Activated gamma-delta T cell treated with Interleukin-2 at 50 U/mL for 16 hours (primary cell): ENCODE data around the gene ATG7.
"Not testable (repeated sequence)": the region's sequence is repeated elsewhere in the genome, so short reads cannot be mapped to it uniquely, and the experiment has no call there.

Experiments used
- DNase-seq: peaks from one replicate; pipeline ENCODE4 v3.0.0-alpha.2; 2020

Gene ATG7

GRCh38 chr3:11435440-11436165 lies 163.4 kb downstream of the ATG7 start:
- no peak for DNase-seq

GRCh38 chr3:11436775-11437174 lies 164.6 kb downstream of the ATG7 start:
- no peak for DNase-seq

GRCh38 chr3:11437506-11437905 lies 165.3 kb downstream of the ATG7 start:
- no peak for DNase-seq

- DNase-seq = no peak
Observed at GRCh38 chr3:11438646-11439045, 166.4 kb downstream of the ATG7 start.

- not testable (repeated sequence) for DNase-seq
Observed at GRCh38 chr3:11441346-11441745, 169.1 kb downstream of the ATG7 start.

- no peak for DNase-seq
Observed at GRCh38 chr3:11444404-11444803, 172.2 kb downstream of the ATG7 start.

GRCh38 chr3:11445193-11445592 lies 173.0 kb downstream of the ATG7 start:
- DNase-seq = not testable (repeated sequence)

GRCh38 chr3:11445883-11446282 lies 173.7 kb downstream of the ATG7 start:
- DNase-seq = no peak

GRCh38 chr3:11447584-11448200 lies 175.5 kb downstream of the ATG7 start:
- DNase-seq = no peak

- no peak for DNase-seq
Observed at GRCh38 chr3:11450015-11450414, 177.8 kb downstream of the ATG7 start.

- no peak for DNase-seq
Observed at GRCh38 chr3:11452312-11452711, 180.1 kb downstream of the ATG7 start.

- DNase-seq = no peak
Observed at GRCh38 chr3:11452885-11453847, 181.0 kb downstream of the ATG7 start.

- DNase-seq = no peak
Observed at GRCh38 chr3:11455956-11456355, 183.8 kb downstream of the ATG7 start.

GRCh38 chr3:11457135-11457534 lies 184.9 kb downstream of the ATG7 start:
- DNase-seq = no peak

GRCh38 chr3:11459186-11459824 lies 187.1 kb downstream of the ATG7 start:
- no peak for DNase-seq

GRCh38 chr3:11461226-11461625 lies 189.0 kb downstream of the ATG7 start:
- no peak for DNase-seq

GRCh38 chr3:11462673-11463072 lies 190.5 kb downstream of the ATG7 start:
- not testable (repeated sequence) for DNase-seq

GRCh38 chr3:11463591-11463990 lies 191.4 kb downstream of the ATG7 start:
- no peak for DNase-seq

GRCh38 chr3:11464356-11464755 lies 192.2 kb downstream of the ATG7 start:
- DNase-seq = no peak

GRCh38 chr3:11465744-11466616 lies 193.8 kb downstream of the ATG7 start:
- no peak for DNase-seq

- DNase-seq = no peak
Observed at GRCh38 chr3:11467875-11468274, 195.7 kb downstream of the ATG7 start.
